Measurements from ENCODE around the gene ATN1.

The ATN1 gene

DNA sequence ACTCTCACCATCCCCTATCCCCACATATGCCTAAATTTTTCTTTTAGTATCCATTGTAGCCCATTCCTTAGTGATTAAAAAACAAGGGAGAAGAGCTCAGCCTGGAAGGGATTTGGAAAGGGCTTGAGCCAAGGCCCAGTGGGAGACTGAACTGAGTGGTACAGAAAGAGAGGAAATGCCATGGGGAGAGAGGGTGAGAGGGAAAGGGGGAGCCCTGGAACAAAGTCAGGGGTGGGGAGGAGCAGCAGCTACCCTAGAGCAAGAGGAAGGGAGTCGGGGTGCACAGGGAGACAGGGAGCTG lies 2.6 kb upstream of the ATN1 start:
- peak overlapping the region; percentile 24; the same call in 1 of the 2 replicates for H3K4me3 ChIP-seq (ENCODE audit: low read length)
- no peak for DNase-seq (ENCODE audit: low read depth)
- no peak for TF ChIP-seq CTCF (conservative IDR thresholded peaks at IDR 0.05; ENCODE audit: low read length)

DNA sequence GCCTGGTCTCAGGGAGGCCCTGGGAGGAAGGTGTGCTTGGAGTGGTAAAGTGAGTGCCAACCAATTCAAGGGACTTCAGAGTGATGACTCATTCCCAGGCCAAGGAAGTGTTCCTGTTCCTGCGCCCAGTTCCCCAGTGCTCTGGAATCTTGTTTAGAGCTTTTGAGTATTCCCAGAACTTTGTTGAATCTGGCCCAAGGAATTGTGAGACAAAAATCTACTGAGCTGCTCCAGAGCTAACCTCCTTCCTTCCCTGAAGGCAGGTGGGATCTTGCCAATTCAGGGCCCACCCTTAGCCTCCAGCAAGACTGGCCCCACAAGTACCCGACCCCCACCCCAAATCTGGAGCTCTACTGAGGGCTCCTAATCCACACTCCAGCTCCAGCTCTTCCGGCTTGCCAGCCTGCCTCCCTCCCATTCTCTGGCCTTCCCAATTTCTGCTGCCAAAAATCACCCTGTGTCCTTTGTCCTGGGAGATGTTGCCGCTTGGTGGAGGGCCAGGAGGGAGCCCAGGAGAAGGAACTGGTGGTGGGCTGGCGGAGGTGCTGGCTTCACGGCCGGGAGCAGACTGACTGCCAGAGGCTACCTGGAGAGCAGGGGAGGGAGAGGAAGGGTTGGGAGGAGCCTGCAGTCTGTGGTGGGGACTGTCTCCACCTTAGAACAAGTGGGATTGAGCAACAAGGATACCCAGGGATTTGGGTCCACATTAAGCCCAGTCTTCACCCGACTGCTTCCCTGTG lies 2.0 kb upstream of the ATN1 start:
- peak overlapping the region; percentile 85 for H3K4me3 ChIP-seq (ENCODE audit: low read length)
- no peak; the same call in 1 of the 2 replicates for TF ChIP-seq CTCF (conservative IDR thresholded peaks at IDR 0.05; ENCODE audit: low read length)
- DNase-seq (ENCODE audit: low read depth) = peak; percentile 94

- TF ChIP-seq CTCF (conservative IDR thresholded peaks at IDR 0.05; ENCODE audit: low read length) = no peak
- DNase-seq (ENCODE audit: low read depth) = no peak
- peak overlapping the region; percentile 85 for H3K4me3 ChIP-seq (ENCODE audit: low read length)
Measured at GRCh38 chr12:6928022-6928702, 403 bp downstream of the ATN1 start.

GRCh38 chr12:6928703-6929407 lies 1.1 kb downstream of the ATN1 start:
- no peak for TF ChIP-seq CTCF (conservative IDR thresholded peaks at IDR 0.05; ENCODE audit: low read length)
- peak overlapping the region; percentile 85 for H3K4me3 ChIP-seq (ENCODE audit: low read length)
- no peak for DNase-seq (ENCODE audit: low read depth)

- TF ChIP-seq CTCF (conservative IDR thresholded peaks at IDR 0.05; ENCODE audit: low read length) = no peak
- peak overlapping the region; percentile 85 for H3K4me3 ChIP-seq (ENCODE audit: low read length)
- no peak for DNase-seq (ENCODE audit: low read depth)
Measured at GRCh38 chr12:6929466-6930452, 2.0 kb downstream of the ATN1 start.

DNA sequence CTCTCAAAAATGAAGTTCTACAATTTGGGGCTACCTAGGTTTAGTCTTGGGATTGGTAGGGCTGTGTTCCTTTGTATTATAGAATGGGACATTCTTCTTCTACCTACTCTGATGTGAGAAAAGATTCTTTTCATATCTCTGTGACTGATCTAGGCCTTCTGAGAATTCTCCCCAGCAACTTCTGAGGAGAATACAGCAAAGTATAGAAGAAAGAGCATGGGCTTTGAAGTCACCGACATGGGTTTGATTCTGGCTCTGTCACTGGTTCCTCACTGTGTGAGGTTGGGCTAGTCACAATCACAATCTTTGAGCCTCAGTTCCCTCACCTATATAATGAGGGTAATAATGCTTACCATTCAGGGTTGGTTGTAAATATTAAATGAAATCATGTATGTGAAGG lies 5.0 kb downstream of the ATN1 start:
- no peak for DNase-seq (ENCODE audit: low read depth)
- no peak for TF ChIP-seq CTCF (conservative IDR thresholded peaks at IDR 0.05; ENCODE audit: low read length)
- H3K4me3 ChIP-seq (ENCODE audit: low read length) = no peak overlapping the region
